Iris pigment epithelial cell (primary cell): ENCODE results near the gene KDM2A.

Experiments
- DNase-seq: peaks from one replicate; pipeline ENCODE4 v3.0.0-alpha.2; 2011; ENCODE audit warnings: low read depth

KDM2A gene

DNA sequence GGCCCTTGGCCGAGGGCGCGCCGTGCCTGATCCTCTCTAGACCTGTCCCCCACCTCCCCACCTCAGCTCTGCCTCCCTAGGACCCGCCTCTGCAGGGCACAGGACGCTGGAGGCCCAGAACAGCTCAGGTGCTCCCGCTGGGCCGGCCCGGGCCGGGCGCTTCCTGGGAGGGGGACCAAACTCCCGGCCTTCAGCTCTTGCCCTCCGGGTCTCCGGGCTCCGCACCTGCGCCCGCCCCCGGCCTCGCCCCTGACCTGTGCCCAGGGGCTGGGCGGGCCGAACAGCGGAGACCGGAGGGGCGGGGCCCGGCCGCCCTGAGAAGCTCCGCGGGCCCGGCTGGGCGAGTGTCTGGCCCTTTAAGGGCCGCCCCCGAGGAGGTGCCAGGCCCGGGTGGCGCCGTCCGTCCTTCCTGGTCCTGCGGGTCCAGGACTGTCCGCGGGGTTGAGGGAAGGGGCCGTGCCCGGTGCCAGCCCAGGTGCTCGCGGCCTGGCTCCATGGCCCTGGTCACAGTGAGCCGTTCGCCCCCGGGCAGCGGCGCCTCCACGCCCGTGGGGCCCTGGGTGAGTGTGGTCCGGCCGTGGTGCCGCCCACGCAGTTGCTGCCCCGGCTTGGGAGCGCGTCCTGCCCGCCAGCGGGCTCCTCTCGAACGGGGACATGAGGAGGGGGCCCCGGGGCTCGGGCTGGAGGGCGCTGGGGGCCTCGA is 184.2 kb downstream of the KDM2A start, which contains the start of gene SSH3:
TSS of gene SSH3 (plus strand) at position 399 of the 703 bp plus-strand sequence. CDS start at position 495, 96 bp downstream.
- peak; percentile 57 for DNase-seq

- no peak for DNase-seq
Measured at GRCh38 chr11:67303835-67304411, 184.9 kb downstream of the KDM2A start.

- DNase-seq = no peak
Measured at GRCh38 chr11:67304511-67305113, 185.5 kb downstream of the KDM2A start.

GRCh38 chr11:67306769-67307544 is 187.9 kb downstream of the KDM2A start:
- no peak for DNase-seq

GRCh38 chr11:67307545-67308001 is 188.5 kb downstream of the KDM2A start:
- DNase-seq = no peak
